HepG2 (cell line): ENCODE data around the gene PROC. TPM values are rescaled to one million over a fixed set of nuclear protein-coding genes. Genes with fewer than 3 reads are reported as not detected.

Source experiments
- CENPBD1 ChIP-seq: sonication (generic); formaldehyde crosslinking; IDR thresholded peaks from 2 replicates; pipeline ENCODE4 v1.8.0; 2022; ENCODE audit warnings: missing genetic modification reagents, low read depth, mild to moderate bottlenecking, borderline replicate concordance
- DZIP1 ChIP-seq: sonication (generic); formaldehyde crosslinking; IDR thresholded peaks from 2 replicates; pipeline ENCODE4 v1.5.0; 2020; ENCODE audit warnings: mild to moderate bottlenecking, missing genetic modification reagents
- IKZF4 ChIP-seq: sonication (generic); formaldehyde crosslinking; IDR thresholded peaks from 2 replicates; pipeline ENCODE4 v1.5.1; 2020; ENCODE audit warnings: borderline replicate concordance, mild to moderate bottlenecking, low read depth, missing genetic modification reagents; ENCODE audit errors: not compliant biosample characterization
- MAFF ChIP-seq: IDR thresholded peaks from 2 replicates; pipeline ENCODE4 v1.6.1; 2011; ENCODE audit warnings: low read depth, low read length, improper control_type of control experiment
- MEIS2 ChIP-seq: sonication (generic); formaldehyde crosslinking; IDR thresholded peaks from 2 replicates; pipeline ENCODE4 v1.9.0; 2021; ENCODE audit warnings: mild to moderate bottlenecking, missing genetic modification reagents
- MXD4 ChIP-seq: IDR thresholded peaks from 2 replicates; pipeline ENCODE4 v1.6.1; 2016; ENCODE audit warnings: mild to moderate bottlenecking, missing biosample characterization, missing genetic modification reagents
- NFE2L2 ChIP-seq: fragments of 150-350 bp; IDR thresholded peaks from 2 replicates; pipeline ENCODE4 v1.6.1; 2014; ENCODE audit warnings: low read length
- PCBP1 ChIP-seq: fragments of 200-400 bp; formaldehyde crosslinking; IDR thresholded peaks from 2 replicates; pipeline ENCODE4 v1.6.1; 2017; ENCODE audit warnings: mild to moderate bottlenecking, low read depth, low read length, borderline replicate concordance
- POGZ ChIP-seq: sonication (generic); formaldehyde crosslinking; IDR thresholded peaks from 2 replicates; pipeline ENCODE4 v1.4.0; 2020; ENCODE audit warnings: mild to moderate bottlenecking, missing genetic modification reagents
- TEAD2 ChIP-seq: sonication (generic); formaldehyde crosslinking; IDR thresholded peaks from 2 replicates; pipeline ENCODE4 v1.9.0; 2021; ENCODE audit warnings: missing genetic modification reagents
- YEATS2 ChIP-seq: sonication (generic); formaldehyde crosslinking; IDR thresholded peaks from 2 replicates; pipeline ENCODE4 v1.4.0; 2020; ENCODE audit warnings: missing genetic modification reagents, borderline replicate concordance
- ZBED4 ChIP-seq: sonication (generic); formaldehyde crosslinking; IDR thresholded peaks from 2 replicates; pipeline ENCODE4 v1.4.0; 2020; ENCODE audit warnings: missing genetic modification reagents, borderline replicate concordance
- ZFP62 ChIP-seq: sonication (generic); formaldehyde crosslinking; IDR thresholded peaks from 2 replicates; pipeline ENCODE4 v1.4.0; 2020; ENCODE audit warnings: missing genetic modification reagents
- ZNF121 ChIP-seq: sonication (generic); formaldehyde crosslinking; IDR thresholded peaks from 2 replicates; pipeline ENCODE4 v1.5.0; 2020; ENCODE audit warnings: mild to moderate bottlenecking, missing genetic modification reagents
- ZNF136 ChIP-seq: sonication (generic); formaldehyde crosslinking; IDR thresholded peaks from 2 replicates; pipeline ENCODE4 v1.8.1; 2022; ENCODE audit warnings: low read depth, mild to moderate bottlenecking, moderate library complexity, missing genetic modification reagents
- ZNF446 ChIP-seq: sonication (generic); formaldehyde crosslinking; IDR thresholded peaks from 2 replicates; pipeline ENCODE4 v1.5.0; 2020; ENCODE audit warnings: mild to moderate bottlenecking, missing genetic modification reagents
- ZNF616 ChIP-seq: sonication (generic); formaldehyde crosslinking; IDR thresholded peaks from 2 replicates; pipeline ENCODE4 v1.5.0; 2020; ENCODE audit warnings: low read depth, mild to moderate bottlenecking, missing genetic modification reagents
- ZNF7 ChIP-seq: IDR thresholded peaks from 2 replicates; pipeline ENCODE4 v1.6.1; 2016; ENCODE audit warnings: missing biosample characterization, missing genetic modification reagents
- ZNF770 ChIP-seq: sonication (generic); formaldehyde crosslinking; IDR thresholded peaks from 2 replicates; pipeline ENCODE4 v1.5.0; 2020; ENCODE audit warnings: mild to moderate bottlenecking, missing genetic modification reagents
- polyA plus RNA-seq, 8 experiments: library from polyadenylated mRNA; depleted of rRNA in 3 of 8; stranded (reverse) in 7 of 8; unstranded in 1 of 8; fragments of >200 nt; fragmentation: Illumina TruSeq in 4 of 8; extraction: Trizol in 4 of 8; gene quantifications; 2 replicates each; pipeline versions ENCODE4 v1.2.1 to v1.2.3, GENCODE V29; 2011 to 2016; ENCODE audit warnings: low read depth in 4 of 8, missing spikeins in 1 of 8, mixed read lengths in 1 of 8; ENCODE audit not compliant: insufficient read depth in 1 of 8
- total RNA-seq, 5 experiments: library from RNA; depleted of rRNA; stranded (reverse); fragments of >200 nt; fragmentation: Illumina TruSeq; extraction: Trizol; gene quantifications; 2 replicates each; pipeline ENCODE4 v1.2.3, GENCODE V29; 2016; ENCODE audit warnings: low read depth in 1 of 5

The PROC gene
- total and polyA plus RNA-seq, 2 of the 13 experiments (the other 11 are each of a cell fraction or from before 2014, with no cell fraction given), result 134 to 185 TPM

GRCh38 chr2:127437781-127438726 lies 19.8 kb downstream of the PROC start (continued):
- TF ChIP-seq ZBED4 (peak; percentile 99), ZNF121 (CRISPR knock-in tag) (peak; percentile 87), MXD4 (CRISPR knock-in tag) (peak; percentile 66; the same call in 1 of the 2 replicates), ZNF446 (CRISPR knock-in tag) (no peak), PCBP1 (no peak), ZNF616 (CRISPR knock-in tag) (peak; percentile 89; the same call in 1 of the 2 replicates), TEAD2 (CRISPR knock-in tag) (no peak), ZNF770 (CRISPR knock-in tag) (peak; percentile 95), POGZ (peak; percentile 97), MEIS2 (no peak), CENPBD1 (CRISPR knock-in tag) (peak; percentile 89; the same call in 1 of the 2 replicates), ZFP62 (CRISPR knock-in tag) (no peak), NFE2L2 (no peak), YEATS2 (CRISPR knock-in tag) (peak; percentile 78; the same call in 1 of the 2 replicates), IKZF4 (no peak), ZNF136 (CRISPR knock-in tag) (peak; percentile 89; the same call in 1 of the 2 replicates), ZNF7 (no peak), MAFF (0 out of 2 replicates have a peak, but pooled peaks have one; percentile 10), DZIP1 (no peak)
